HepG2 (cell line): Measurements from ENCODE around the gene SUCLG1.

ENCODE experiments used
- KLF13 ChIP-seq: sonication (generic); formaldehyde crosslinking; IDR thresholded peaks from 2 replicates; pipeline ENCODE4 v1.4.0; 2020; ENCODE audit warnings: mild to moderate bottlenecking, missing genetic modification reagents
- SNAI1 ChIP-seq: sonication (generic); formaldehyde crosslinking; IDR thresholded peaks from 2 replicates; pipeline ENCODE4 v1.5.0; 2020; ENCODE audit warnings: mild to moderate bottlenecking, missing genetic modification reagents, borderline replicate concordance
- ZMYM2 ChIP-seq: sonication (generic); formaldehyde crosslinking; IDR thresholded peaks from 2 replicates; pipeline ENCODE4 v1.8.0; 2022; ENCODE audit warnings: mild to moderate bottlenecking, missing genetic modification reagents
- ZNF136 ChIP-seq: sonication (generic); formaldehyde crosslinking; IDR thresholded peaks from 2 replicates; pipeline ENCODE4 v1.8.1; 2022; ENCODE audit warnings: low read depth, mild to moderate bottlenecking, moderate library complexity, missing genetic modification reagents
- ZNF496 ChIP-seq: sonication (generic); formaldehyde crosslinking; IDR thresholded peaks from 2 replicates; pipeline ENCODE4 v1.8.1; 2023; ENCODE audit warnings: mild to moderate bottlenecking, moderate library complexity, missing genetic modification reagents; ENCODE audit not compliant: insufficient replicate concordance
- TF ChIP-seq, protein P1 (sequence below): sonication (generic); formaldehyde crosslinking; IDR thresholded peaks from 2 replicates; pipeline ENCODE4 v1.5.0; 2020; ENCODE audit warnings: mild to moderate bottlenecking, missing genetic modification reagents, moderate library complexity
- TF ChIP-seq, protein P2 (sequence below), 2 experiments: IDR thresholded peaks; 2 replicates each; pipeline ENCODE4 v1.6.1; 2011 to 2012; ENCODE audit warnings: low read length in 2 of 2, borderline replicate concordance in 1 of 2, low read depth in 1 of 2, mild to moderate bottlenecking in 1 of 2, moderate library complexity in 1 of 2

DNA sequence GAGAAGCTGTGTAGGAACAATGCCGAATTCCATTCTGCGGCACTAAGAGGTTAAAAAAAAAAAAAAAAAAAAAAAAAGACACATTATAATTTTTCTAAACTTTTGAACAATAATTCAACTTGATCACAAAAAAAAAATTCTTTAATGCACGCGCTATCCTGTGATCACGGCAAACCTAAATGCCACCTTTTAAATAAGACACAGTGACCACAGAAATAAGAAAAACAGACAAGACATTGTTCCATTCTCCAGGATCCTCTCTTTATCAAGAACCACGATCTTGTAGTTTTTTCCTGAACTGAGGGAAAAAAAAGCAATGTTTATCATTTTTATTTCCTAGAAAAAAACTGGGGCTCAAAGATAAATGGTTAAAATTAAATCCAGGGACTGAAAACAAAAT, 9.4 kb downstream of the SUCLG1 start:
- TF ChIP-seq ZNF496 (CRISPR knock-in tag) (no peak), ZNF136 (CRISPR knock-in tag) (no peak), KLF13 (CRISPR knock-in tag) (no peak), SNAI1 (CRISPR knock-in tag) (no peak), ZMYM2 (CRISPR knock-in tag) (no peak)
- TF ChIP-seq, protein P1, sequence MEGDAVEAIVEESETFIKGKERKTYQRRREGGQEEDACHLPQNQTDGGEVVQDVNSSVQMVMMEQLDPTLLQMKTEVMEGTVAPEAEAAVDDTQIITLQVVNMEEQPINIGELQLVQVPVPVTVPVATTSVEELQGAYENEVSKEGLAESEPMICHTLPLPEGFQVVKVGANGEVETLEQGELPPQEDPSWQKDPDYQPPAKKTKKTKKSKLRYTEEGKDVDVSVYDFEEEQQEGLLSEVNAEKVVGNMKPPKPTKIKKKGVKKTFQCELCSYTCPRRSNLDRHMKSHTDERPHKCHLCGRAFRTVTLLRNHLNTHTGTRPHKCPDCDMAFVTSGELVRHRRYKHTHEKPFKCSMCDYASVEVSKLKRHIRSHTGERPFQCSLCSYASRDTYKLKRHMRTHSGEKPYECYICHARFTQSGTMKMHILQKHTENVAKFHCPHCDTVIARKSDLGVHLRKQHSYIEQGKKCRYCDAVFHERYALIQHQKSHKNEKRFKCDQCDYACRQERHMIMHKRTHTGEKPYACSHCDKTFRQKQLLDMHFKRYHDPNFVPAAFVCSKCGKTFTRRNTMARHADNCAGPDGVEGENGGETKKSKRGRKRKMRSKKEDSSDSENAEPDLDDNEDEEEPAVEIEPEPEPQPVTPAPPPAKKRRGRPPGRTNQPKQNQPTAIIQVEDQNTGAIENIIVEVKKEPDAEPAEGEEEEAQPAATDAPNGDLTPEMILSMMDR = no peak
- TF ChIP-seq, protein P2, sequence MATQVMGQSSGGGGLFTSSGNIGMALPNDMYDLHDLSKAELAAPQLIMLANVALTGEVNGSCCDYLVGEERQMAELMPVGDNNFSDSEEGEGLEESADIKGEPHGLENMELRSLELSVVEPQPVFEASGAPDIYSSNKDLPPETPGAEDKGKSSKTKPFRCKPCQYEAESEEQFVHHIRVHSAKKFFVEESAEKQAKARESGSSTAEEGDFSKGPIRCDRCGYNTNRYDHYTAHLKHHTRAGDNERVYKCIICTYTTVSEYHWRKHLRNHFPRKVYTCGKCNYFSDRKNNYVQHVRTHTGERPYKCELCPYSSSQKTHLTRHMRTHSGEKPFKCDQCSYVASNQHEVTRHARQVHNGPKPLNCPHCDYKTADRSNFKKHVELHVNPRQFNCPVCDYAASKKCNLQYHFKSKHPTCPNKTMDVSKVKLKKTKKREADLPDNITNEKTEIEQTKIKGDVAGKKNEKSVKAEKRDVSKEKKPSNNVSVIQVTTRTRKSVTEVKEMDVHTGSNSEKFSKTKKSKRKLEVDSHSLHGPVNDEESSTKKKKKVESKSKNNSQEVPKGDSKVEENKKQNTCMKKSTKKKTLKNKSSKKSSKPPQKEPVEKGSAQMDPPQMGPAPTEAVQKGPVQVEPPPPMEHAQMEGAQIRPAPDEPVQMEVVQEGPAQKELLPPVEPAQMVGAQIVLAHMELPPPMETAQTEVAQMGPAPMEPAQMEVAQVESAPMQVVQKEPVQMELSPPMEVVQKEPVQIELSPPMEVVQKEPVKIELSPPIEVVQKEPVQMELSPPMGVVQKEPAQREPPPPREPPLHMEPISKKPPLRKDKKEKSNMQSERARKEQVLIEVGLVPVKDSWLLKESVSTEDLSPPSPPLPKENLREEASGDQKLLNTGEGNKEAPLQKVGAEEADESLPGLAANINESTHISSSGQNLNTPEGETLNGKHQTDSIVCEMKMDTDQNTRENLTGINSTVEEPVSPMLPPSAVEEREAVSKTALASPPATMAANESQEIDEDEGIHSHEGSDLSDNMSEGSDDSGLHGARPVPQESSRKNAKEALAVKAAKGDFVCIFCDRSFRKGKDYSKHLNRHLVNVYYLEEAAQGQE (IDR thresholded peaks at IDR 0.05; ENCODE audit: borderline replicate concordance in 1 of 2, low read depth in 1 of 2, low read length in 2 of 2) = no peak
